ENCODE measurements around the gene DTX1.

- TF ChIP-seq USF2 (IDR thresholded peaks at IDR 0.05; ENCODE audit: low read length) (no peak), CTCF (IDR thresholded peaks at IDR 0.05; ENCODE audit: control extremely low read depth in 1 of 3, insufficient read depth in 1 of 3, low read depth in 1 of 3, low read length in 3 of 3) (no peak), BACH1 (IDR thresholded peaks at IDR 0.05; ENCODE audit: low read length) (no peak), RBBP5 (IDR thresholded peaks at IDR 0.05; ENCODE audit: borderline replicate concordance, low read depth, low read length) (no peak), POLR2A (IDR thresholded peaks at IDR 0.05; ENCODE audit: control extremely low read depth in 1 of 2, low read depth in 2 of 2, low read length in 2 of 2) (no peak), HDAC6 (IDR thresholded peaks at IDR 0.05; ENCODE audit: low read depth, low read length) (no peak), EP300 (IDR thresholded peaks at IDR 0.05; ENCODE audit: borderline replicate concordance in 1 of 2, low read depth in 2 of 2, low read length in 2 of 2) (no peak), MAX (IDR thresholded peaks at IDR 0.05) (no peak)
These were observed 28.8 kb upstream of the DTX1 start for GRCh38 chr12:113027726-113028125.
